ENCODE measurements around the gene LAIR1.
"Not testable (repeated sequence)": the region's sequence is repeated elsewhere in the genome, so short reads cannot be mapped to it uniquely, and the experiment has no call there.

Gene LAIR1

GRCh38 chr19:54375181-54375938, 10.6 kb upstream of the LAIR1 start:
- DNase-seq, result peak; percentile 66 to 83 (median 71)

GRCh38 chr19:54373781-54374631, 9.3 kb upstream of the LAIR1 start:
- DNase-seq, result peak; percentile 93 to 99 (median 96)

- not testable (repeated sequence) for DNase-seq
These were observed 6.7 kb upstream of the LAIR1 start for GRCh38 chr19:54371453-54371852.

- DNase-seq, result not testable (repeated sequence)
These were observed 5.7 kb upstream of the LAIR1 start for GRCh38 chr19:54370434-54370796.

- peak; percentile 51 to 68 (median 52) for DNase-seq
These were observed 5.1 kb upstream of the LAIR1 start for GRCh38 chr19:54369688-54370433.

GRCh38 chr19:54369082-54369687, 4.5 kb upstream of the LAIR1 start:
- DNase-seq, result peak in 1 of 3 donors; percentile 33

GRCh38 chr19:54366811-54367210, 2.1 kb upstream of the LAIR1 start:
- peak in 1 of 3 donors; percentile 48 for DNase-seq

GRCh38 chr19:54365798-54366197, 1.1 kb upstream of the LAIR1 start:
- DNase-seq, result not testable (repeated sequence)

GRCh38 chr19:54361680-54362422, 2.9 kb downstream of the LAIR1 start:
- peak in 2 of 3 donors; percentile 69 to 81 for DNase-seq

- DNase-seq, result not testable (repeated sequence)
These were observed 5.4 kb downstream of the LAIR1 start for GRCh38 chr19:54359149-54359820.

- DNase-seq, result no peak
These were observed 7.3 kb downstream of the LAIR1 start for GRCh38 chr19:54357381-54357780.

- no peak for DNase-seq
These were observed 8.2 kb downstream of the LAIR1 start for GRCh38 chr19:54356444-54357056.

GRCh38 chr19:54355675-54356074, 9.1 kb downstream of the LAIR1 start:
- DNase-seq, result no peak

GRCh38 chr19:54354761-54355160, 10.0 kb downstream of the LAIR1 start:
- DNase-seq, result no peak

GRCh38 chr19:54352546-54352945, 12.2 kb downstream of the LAIR1 start:
- DNase-seq, result peak in 2 of 3 donors; percentile 34 to 35

GRCh38 chr19:54352041-54352440, 12.7 kb downstream of the LAIR1 start:
- no peak for DNase-seq

GRCh38 chr19:54351474-54351873, 13.3 kb downstream of the LAIR1 start:
- no peak for DNase-seq

GRCh38 chr19:54345938-54346386, 18.8 kb downstream of the LAIR1 start:
- DNase-seq, result peak; percentile 83 to 88 (median 85)

- peak in 1 of 3 donors; percentile 30 for DNase-seq
These were observed 20.9 kb downstream of the LAIR1 start for GRCh38 chr19:54343868-54344267.

- no peak for DNase-seq
These were observed 23.4 kb downstream of the LAIR1 start for GRCh38 chr19:54341295-54341694.
